ENCODE data around the gene GBX1. TPM values are rescaled to one million over a fixed set of nuclear protein-coding genes. Genes with fewer than 3 reads are reported as not detected.

GBX1 gene
- total and polyA plus RNA-seq, 5 donors from 2014 or later = not detected

- H3K36me3 ChIP-seq (ENCODE audit: control insufficient read depth, insufficient read depth, low read length) = no peaks in the 10 kb centered on the region
- Mint-ChIP-seq H3K4me1 (peaks cover 0 to 8% (median 7%) of the 10 kb centered on the region in 4 donors), H3K9me3 (no peaks in the 10 kb centered on the region)
Measured at GRCh38 chr7:151175047-151175792, 7.7 kb upstream of the GBX1 start.

GRCh38 chr7:151174246-151175046, 7.0 kb upstream of the GBX1 start:
- no peak for ATAC-seq (ENCODE audit: low read depth in 2 of 2)
- Mint-ChIP-seq H3K27me3 (peaks cover 57% of the 10 kb centered on the region), H3K9me3 (no peaks in the 10 kb centered on the region), H3K4me3 (no peak overlapping the region), H3K27ac (no peak overlapping the region), H3K36me3 (peaks cover 8% of the 10 kb centered on the region), H3K4me1 (peaks cover 0 to 13% (median 7%) of the 10 kb centered on the region in 4 donors)
- Histone ChIP-seq H3K9me3 (ENCODE audit: control insufficient read depth in 2 of 2, low read length in 2 of 2) (no peaks in the 10 kb centered on the region), H3K4me3 (ENCODE audit: low read depth, low read length) (no peak overlapping the region), H3K36me3 (ENCODE audit: control insufficient read depth, insufficient read depth, low read length) (no peaks in the 10 kb centered on the region), H3K27me3 (ENCODE audit: control insufficient read depth, insufficient read depth, low read length) (peaks cover 10% of the 10 kb centered on the region), H3K4me1 (ENCODE audit: control insufficient read depth, insufficient read depth, low read length, poor library complexity, severe bottlenecking) (peaks cover 5% of the 10 kb centered on the region), H3K27ac (ENCODE audit: insufficient read depth, low read length, poor library complexity, severe bottlenecking) (no peak overlapping the region)
- DNase-seq = peak in 1 of 3 donors; percentile 14

More at GRCh38 chr7:151175047-151175792, 7.7 kb upstream of the GBX1 start:
- H3K4me3 ChIP-seq (ENCODE audit: low read depth, low read length) = no peak overlapping the region
- Mint-ChIP-seq H3K36me3 (peaks cover 8% of the 10 kb centered on the region), H3K27me3 (peaks cover 49% of the 10 kb centered on the region), H3K27ac (peak overlapping the region in 1 of 3 donors; percentile 63), H3K4me3 (no peak overlapping the region)
- no peak for ATAC-seq (ENCODE audit: low read depth in 2 of 2)
- DNase-seq = no peak
- no peaks in the 10 kb centered on the region for H3K9me3 ChIP-seq (ENCODE audit: control insufficient read depth in 2 of 2, low read length in 2 of 2)
- H3K4me1 ChIP-seq (ENCODE audit: control insufficient read depth, insufficient read depth, low read length, poor library complexity, severe bottlenecking) = peaks cover 5% of the 10 kb centered on the region
- no peak overlapping the region for H3K27ac ChIP-seq (ENCODE audit: insufficient read depth, low read length, poor library complexity, severe bottlenecking)
- H3K27me3 ChIP-seq (ENCODE audit: control insufficient read depth, insufficient read depth, low read length) = peaks cover 4% of the 10 kb centered on the region

GRCh38 chr7:151173386-151174245, 6.1 kb upstream of the GBX1 start:
- no peaks in the 10 kb centered on the region for H3K9me3 Mint-ChIP-seq
- no peak overlapping the region for H3K27ac ChIP-seq (ENCODE audit: insufficient read depth, low read length, poor library complexity, severe bottlenecking)
- H3K4me3 ChIP-seq (ENCODE audit: low read depth, low read length) = no peak overlapping the region
- peaks cover 62% of the 10 kb centered on the region for H3K27me3 Mint-ChIP-seq
- no peaks in the 10 kb centered on the region for H3K9me3 ChIP-seq (ENCODE audit: control insufficient read depth in 2 of 2, low read length in 2 of 2)
- H3K4me1 Mint-ChIP-seq = peaks cover 0 to 13% (median 7%) of the 10 kb centered on the region in 4 donors
- DNase-seq (no peak), ATAC-seq (ENCODE audit: low read depth in 2 of 2) (no peak)
- H3K36me3 ChIP-seq (ENCODE audit: control insufficient read depth, insufficient read depth, low read length) = no peaks in the 10 kb centered on the region
- H3K4me3 Mint-ChIP-seq = no peak overlapping the region
- H3K4me1 ChIP-seq (ENCODE audit: control insufficient read depth, insufficient read depth, low read length, poor library complexity, severe bottlenecking) = peaks cover 5% of the 10 kb centered on the region
- no peak overlapping the region for H3K27ac Mint-ChIP-seq
- H3K27me3 ChIP-seq (ENCODE audit: control insufficient read depth, insufficient read depth, low read length) = peaks cover 17% of the 10 kb centered on the region
- peaks cover 8% of the 10 kb centered on the region for H3K36me3 Mint-ChIP-seq

GRCh38 chr7:151172273-151173141, 5.0 kb upstream of the GBX1 start:
- H3K4me3 Mint-ChIP-seq = no peak overlapping the region
- Histone ChIP-seq H3K9me3 (ENCODE audit: control insufficient read depth in 2 of 2, low read length in 2 of 2) (no peaks in the 10 kb centered on the region), H3K27me3 (ENCODE audit: control insufficient read depth, insufficient read depth, low read length) (peaks cover 21% of the 10 kb centered on the region)

GRCh38 chr7:151168787-151169162, 1.3 kb upstream of the GBX1 start:
- peak overlapping the region; percentile 34 to 88 (median 82) for H3K4me3 Mint-ChIP-seq
- H3K9me3 ChIP-seq (ENCODE audit: control insufficient read depth in 2 of 2, low read length in 2 of 2) = no peaks in the 10 kb centered on the region
- H3K4me1 Mint-ChIP-seq = peaks cover 0 to 17% (median 11%) of the 10 kb centered on the region in 4 donors
- H3K27me3 Mint-ChIP-seq = peaks cover 48% of the 10 kb centered on the region
- H3K4me1 ChIP-seq (ENCODE audit: control insufficient read depth, insufficient read depth, low read length, poor library complexity, severe bottlenecking) = peaks cover 24% of the 10 kb centered on the region
- peak overlapping the region in 1 of 3 donors; percentile 95 for H3K27ac Mint-ChIP-seq
- H3K9me3 Mint-ChIP-seq = peaks cover 0 to 2% (median 0%) of the 10 kb centered on the region in 7 donors
- DNase-seq (no peak), ATAC-seq (ENCODE audit: low read depth in 2 of 2) (no peak)
- peaks cover 8% of the 10 kb centered on the region for H3K36me3 Mint-ChIP-seq
- no peak overlapping the region for H3K4me3 ChIP-seq (ENCODE audit: low read depth, low read length)
- H3K27ac ChIP-seq (ENCODE audit: insufficient read depth, low read length, poor library complexity, severe bottlenecking) = no peak overlapping the region
- peaks cover 50% of the 10 kb centered on the region for H3K27me3 ChIP-seq (ENCODE audit: control insufficient read depth, insufficient read depth, low read length)
- no peaks in the 10 kb centered on the region for H3K36me3 ChIP-seq (ENCODE audit: control insufficient read depth, insufficient read depth, low read length)

More at GRCh38 chr7:151172273-151173141, 5.0 kb upstream of the GBX1 start:
- Mint-ChIP-seq H3K9me3 (no peaks in the 10 kb centered on the region), H3K4me1 (peaks cover 0 to 13% (median 10%) of the 10 kb centered on the region in 4 donors), H3K27me3 (peaks cover 58% of the 10 kb centered on the region), H3K36me3 (peaks cover 8% of the 10 kb centered on the region), H3K27ac (peak overlapping the region in 1 of 3 donors; percentile 63)
- H3K4me1 ChIP-seq (ENCODE audit: control insufficient read depth, insufficient read depth, low read length, poor library complexity, severe bottlenecking) = peaks cover 14% of the 10 kb centered on the region
- DNase-seq (peak; percentile 69 to 77 (median 70)), ATAC-seq (ENCODE audit: low read depth in 2 of 2) (peak; percentile 83 to 87)
- no peak overlapping the region for H3K4me3 ChIP-seq (ENCODE audit: low read depth, low read length)
- H3K27ac ChIP-seq (ENCODE audit: insufficient read depth, low read length, poor library complexity, severe bottlenecking) = no peak overlapping the region
- H3K36me3 ChIP-seq (ENCODE audit: control insufficient read depth, insufficient read depth, low read length) = no peaks in the 10 kb centered on the region

GRCh38 chr7:151168003-151168786, 701 bp upstream of the GBX1 start:
- ATAC-seq (ENCODE audit: low read depth in 2 of 2) = peak; percentile 61 to 70
- Histone ChIP-seq H3K27ac (ENCODE audit: insufficient read depth, low read length, poor library complexity, severe bottlenecking) (no peak overlapping the region), H3K4me1 (ENCODE audit: control insufficient read depth, insufficient read depth, low read length, poor library complexity, severe bottlenecking) (peaks cover 24% of the 10 kb centered on the region), H3K27me3 (ENCODE audit: control insufficient read depth, insufficient read depth, low read length) (peaks cover 55% of the 10 kb centered on the region), H3K36me3 (ENCODE audit: control insufficient read depth, insufficient read depth, low read length) (no peaks in the 10 kb centered on the region), H3K4me3 (ENCODE audit: low read depth, low read length) (no peak overlapping the region), H3K9me3 (ENCODE audit: control insufficient read depth in 2 of 2, low read length in 2 of 2) (no peaks in the 10 kb centered on the region)
- H3K4me1 Mint-ChIP-seq = peaks cover 0 to 17% (median 11%) of the 10 kb centered on the region in 4 donors
- H3K27ac Mint-ChIP-seq = peak overlapping the region in 1 of 3 donors; percentile 95
- peaks cover 48% of the 10 kb centered on the region for H3K27me3 Mint-ChIP-seq
- peak; percentile 30 to 56 (median 53) for DNase-seq
- peaks cover 0 to 2% (median 0%) of the 10 kb centered on the region in 7 donors for H3K9me3 Mint-ChIP-seq
- peak overlapping the region; percentile 34 to 88 (median 82) for H3K4me3 Mint-ChIP-seq
- peaks cover 8% of the 10 kb centered on the region for H3K36me3 Mint-ChIP-seq
